Testis (tissue), 2 donors: Measurements from ENCODE around the gene CDKAL1.

Source experiments
- POLR2A ChIP-seq: fragments of 450-650 bp; IDR thresholded peaks from one replicate; pipeline ENCODE4 v1.6.1; 2017; ENCODE audit warnings: antibody characterized with exemption, mild to moderate bottlenecking, moderate library complexity
- TF ChIP-seq, protein P1 (sequence below), 3 experiments: fragments of 450-650 bp in 2 of 3; fragments of 200-600 bp in 1 of 3; sonication (generic) in 1 of 3; IDR thresholded peaks; one replicate each; pipeline ENCODE4 v1.5.1; 2016 to 2019; ENCODE audit warnings: antibody characterized with exemption in 3 of 3, mild to moderate bottlenecking in 2 of 3, moderate library complexity in 1 of 3

GRCh38 chr6:20709451-20709850 lies 175.2 kb downstream of the CDKAL1 start:
- TF ChIP-seq, protein P1, sequence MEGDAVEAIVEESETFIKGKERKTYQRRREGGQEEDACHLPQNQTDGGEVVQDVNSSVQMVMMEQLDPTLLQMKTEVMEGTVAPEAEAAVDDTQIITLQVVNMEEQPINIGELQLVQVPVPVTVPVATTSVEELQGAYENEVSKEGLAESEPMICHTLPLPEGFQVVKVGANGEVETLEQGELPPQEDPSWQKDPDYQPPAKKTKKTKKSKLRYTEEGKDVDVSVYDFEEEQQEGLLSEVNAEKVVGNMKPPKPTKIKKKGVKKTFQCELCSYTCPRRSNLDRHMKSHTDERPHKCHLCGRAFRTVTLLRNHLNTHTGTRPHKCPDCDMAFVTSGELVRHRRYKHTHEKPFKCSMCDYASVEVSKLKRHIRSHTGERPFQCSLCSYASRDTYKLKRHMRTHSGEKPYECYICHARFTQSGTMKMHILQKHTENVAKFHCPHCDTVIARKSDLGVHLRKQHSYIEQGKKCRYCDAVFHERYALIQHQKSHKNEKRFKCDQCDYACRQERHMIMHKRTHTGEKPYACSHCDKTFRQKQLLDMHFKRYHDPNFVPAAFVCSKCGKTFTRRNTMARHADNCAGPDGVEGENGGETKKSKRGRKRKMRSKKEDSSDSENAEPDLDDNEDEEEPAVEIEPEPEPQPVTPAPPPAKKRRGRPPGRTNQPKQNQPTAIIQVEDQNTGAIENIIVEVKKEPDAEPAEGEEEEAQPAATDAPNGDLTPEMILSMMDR (IDR thresholded peaks at IDR 0.05): no peak
- TF ChIP-seq POLR2A: no peak
